ENCODE measurements around the gene ZEB1.

The ZEB1 gene

DNA sequence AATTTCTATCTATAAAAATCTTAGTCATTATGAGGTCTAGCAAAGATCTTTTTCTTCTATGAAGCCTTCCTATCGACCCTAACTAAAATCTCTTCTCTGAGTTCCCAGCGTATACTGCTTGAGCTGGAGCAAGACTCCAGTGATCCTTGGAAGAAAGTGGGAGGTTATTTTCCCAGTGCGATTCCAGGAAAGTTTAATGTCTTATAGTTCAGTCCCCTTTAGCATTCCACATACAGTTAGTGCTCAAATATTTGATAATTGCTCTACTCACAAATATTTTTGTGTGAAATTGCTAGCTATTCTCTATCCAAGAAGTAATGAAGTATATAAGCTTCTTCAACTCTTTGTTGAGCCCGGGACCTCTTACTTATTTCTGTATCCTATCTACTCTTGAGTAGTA, 47.7 kb downstream of the ZEB1 start (continued):
- TF ChIP-seq ZSCAN16 (tag by site-specific recombination; IDR thresholded peaks at IDR 0.05) (no peak), ZNF701 (tag by site-specific recombination; IDR thresholded peaks at IDR 0.05) (no peak), ZNF837 (tag by site-specific recombination; IDR thresholded peaks at IDR 0.05) (no peak), ZNF510 (tag by site-specific recombination; IDR thresholded peaks at IDR 0.05; ENCODE audit: insufficient replicate concordance) (no peak), ZNF175 (tag by site-specific recombination; IDR thresholded peaks at IDR 0.05) (no peak), ZNF2 (tag by site-specific recombination; IDR thresholded peaks at IDR 0.05) (no peak)
- TF ChIP-seq, protein P1, sequence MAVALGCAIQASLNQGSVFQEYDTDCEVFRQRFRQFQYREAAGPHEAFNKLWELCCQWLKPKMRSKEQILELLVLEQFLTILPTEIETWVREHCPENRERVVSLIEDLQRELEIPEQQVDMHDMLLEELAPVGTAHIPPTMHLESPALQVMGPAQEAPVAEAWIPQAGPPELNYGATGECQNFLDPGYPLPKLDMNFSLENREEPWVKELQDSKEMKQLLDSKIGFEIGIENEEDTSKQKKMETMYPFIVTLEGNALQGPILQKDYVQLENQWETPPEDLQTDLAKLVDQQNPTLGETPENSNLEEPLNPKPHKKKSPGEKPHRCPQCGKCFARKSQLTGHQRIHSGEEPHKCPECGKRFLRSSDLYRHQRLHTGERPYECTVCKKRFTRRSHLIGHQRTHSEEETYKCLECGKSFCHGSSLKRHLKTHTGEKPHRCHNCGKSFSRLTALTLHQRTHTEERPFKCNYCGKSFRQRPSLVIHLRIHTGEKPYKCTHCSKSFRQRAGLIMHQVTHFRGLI (tag by site-specific recombination; IDR thresholded peaks at IDR 0.05): no peak
- TF ChIP-seq, protein P2, sequence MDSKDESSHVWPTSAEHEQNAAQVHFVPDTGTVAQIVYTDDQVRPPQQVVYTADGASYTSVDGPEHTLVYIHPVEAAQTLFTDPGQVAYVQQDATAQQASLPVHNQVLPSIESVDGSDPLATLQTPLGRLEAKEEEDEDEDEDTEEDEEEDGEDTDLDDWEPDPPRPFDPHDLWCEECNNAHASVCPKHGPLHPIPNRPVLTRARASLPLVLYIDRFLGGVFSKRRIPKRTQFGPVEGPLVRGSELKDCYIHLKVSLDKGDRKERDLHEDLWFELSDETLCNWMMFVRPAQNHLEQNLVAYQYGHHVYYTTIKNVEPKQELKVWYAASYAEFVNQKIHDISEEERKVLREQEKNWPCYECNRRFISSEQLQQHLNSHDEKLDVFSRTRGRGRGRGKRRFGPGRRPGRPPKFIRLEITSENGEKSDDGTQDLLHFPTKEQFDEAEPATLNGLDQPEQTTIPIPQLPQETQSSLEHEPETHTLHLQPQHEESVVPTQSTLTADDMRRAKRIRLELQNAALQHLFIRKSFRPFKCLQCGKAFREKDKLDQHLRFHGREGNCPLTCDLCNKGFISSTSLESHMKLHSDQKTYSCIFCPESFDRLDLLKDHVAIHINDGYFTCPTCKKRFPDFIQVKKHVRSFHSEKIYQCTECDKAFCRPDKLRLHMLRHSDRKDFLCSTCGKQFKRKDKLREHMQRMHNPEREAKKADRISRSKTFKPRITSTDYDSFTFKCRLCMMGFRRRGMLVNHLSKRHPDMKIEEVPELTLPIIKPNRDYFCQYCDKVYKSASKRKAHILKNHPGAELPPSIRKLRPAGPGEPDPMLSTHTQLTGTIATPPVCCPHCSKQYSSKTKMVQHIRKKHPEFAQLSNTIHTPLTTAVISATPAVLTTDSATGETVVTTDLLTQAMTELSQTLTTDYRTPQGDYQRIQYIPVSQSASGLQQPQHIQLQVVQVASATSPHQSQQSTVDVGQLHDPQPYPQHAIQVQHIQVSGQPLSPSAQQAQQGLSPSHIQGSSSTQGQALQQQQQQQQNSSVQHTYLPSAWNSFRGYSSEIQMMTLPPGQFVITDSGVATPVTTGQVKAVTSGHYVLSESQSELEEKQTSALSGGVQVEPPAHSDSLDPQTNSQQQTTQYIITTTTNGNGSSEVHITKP (tag by site-specific recombination; IDR thresholded peaks at IDR 0.05): no peak

DNA sequence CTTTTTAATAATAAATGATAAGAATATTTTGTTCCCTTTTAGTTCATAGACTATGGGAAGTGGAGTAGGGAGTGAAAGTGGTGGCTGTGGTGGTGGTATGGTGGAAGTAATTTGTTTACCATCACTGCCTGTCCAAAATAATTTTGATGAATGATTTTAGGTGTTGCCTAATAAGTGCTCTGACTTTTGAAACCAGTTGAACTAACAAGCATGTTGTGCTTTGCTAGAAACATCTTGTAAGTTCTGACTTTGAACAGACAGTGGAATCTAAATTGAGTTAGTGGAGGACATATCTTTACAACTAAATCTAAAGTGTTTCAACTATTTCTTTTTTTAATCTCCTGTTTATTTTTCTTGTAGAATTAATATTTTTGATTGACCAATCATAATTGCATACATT, 49.7 kb downstream of the ZEB1 start:
- POLR2A ChIA-PET: no interaction called here

More for the DNA sequence above, 49.7 kb downstream of the ZEB1 start:
- TF ChIP-seq, protein P3, sequence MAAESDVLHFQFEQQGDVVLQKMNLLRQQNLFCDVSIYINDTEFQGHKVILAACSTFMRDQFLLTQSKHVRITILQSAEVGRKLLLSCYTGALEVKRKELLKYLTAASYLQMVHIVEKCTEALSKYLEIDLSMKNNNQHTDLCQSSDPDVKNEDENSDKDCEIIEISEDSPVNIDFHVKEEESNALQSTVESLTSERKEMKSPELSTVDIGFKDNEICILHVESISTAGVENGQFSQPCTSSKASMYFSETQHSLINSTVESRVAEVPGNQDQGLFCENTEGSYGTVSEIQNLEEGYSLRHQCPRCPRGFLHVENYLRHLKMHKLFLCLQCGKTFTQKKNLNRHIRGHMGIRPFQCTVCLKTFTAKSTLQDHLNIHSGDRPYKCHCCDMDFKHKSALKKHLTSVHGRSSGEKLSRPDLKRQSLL (tag by site-specific recombination; IDR thresholded peaks at IDR 0.05): no peak
- TF ChIP-seq ZNF785 (tag by site-specific recombination; IDR thresholded peaks at IDR 0.05): no peak
- no peak for TF ChIP-seq ZNF248 (tag by site-specific recombination; IDR thresholded peaks at IDR 0.05)
- no peak for TF ChIP-seq ZNF707 (tag by site-specific recombination; IDR thresholded peaks at IDR 0.05)
- TF ChIP-seq ZNF654 (tag by site-specific recombination; IDR thresholded peaks at IDR 0.05; ENCODE audit: low read depth): no peak
- TF ChIP-seq OSR2 (tag by site-specific recombination; IDR thresholded peaks at IDR 0.05): no peak
- no peak for TF ChIP-seq ZBTB17 (tag by site-specific recombination; IDR thresholded peaks at IDR 0.05)
- TF ChIP-seq ZNF777 (tag by site-specific recombination; IDR thresholded peaks at IDR 0.05; ENCODE audit: borderline replicate concordance): no peak
- TF ChIP-seq MYNN (tag by site-specific recombination; IDR thresholded peaks at IDR 0.05; ENCODE audit: borderline replicate concordance): no peak
- TF ChIP-seq ZNF837 (tag by site-specific recombination; IDR thresholded peaks at IDR 0.05): no peak
- TF ChIP-seq BCL11B (tag by site-specific recombination; IDR thresholded peaks at IDR 0.05; ENCODE audit: low read depth): no peak
- TF ChIP-seq ZNF138 (tag by site-specific recombination; IDR thresholded peaks at IDR 0.05; ENCODE audit: borderline replicate concordance): no peak
- no peak for TF ChIP-seq MZF1 (tag by site-specific recombination; IDR thresholded peaks at IDR 0.05; ENCODE audit: borderline replicate concordance)
- no peak for TF ChIP-seq GLI2 (tag by site-specific recombination; IDR thresholded peaks at IDR 0.05; ENCODE audit: borderline replicate concordance, low read depth)
- no peak for TF ChIP-seq ZNF514 (tag by site-specific recombination; IDR thresholded peaks at IDR 0.05)
- no peak for TF ChIP-seq ZNF792 (tag by site-specific recombination; IDR thresholded peaks at IDR 0.05)
- TF ChIP-seq ZNF670 (tag by site-specific recombination; IDR thresholded peaks at IDR 0.05; ENCODE audit: low read depth): no peak
- TF ChIP-seq ZSCAN16 (tag by site-specific recombination; IDR thresholded peaks at IDR 0.05): no peak
- no peak for TF ChIP-seq KLF9 (tag by site-specific recombination; IDR thresholded peaks at IDR 0.05; ENCODE audit: low read depth)
- TF ChIP-seq, protein P4, sequence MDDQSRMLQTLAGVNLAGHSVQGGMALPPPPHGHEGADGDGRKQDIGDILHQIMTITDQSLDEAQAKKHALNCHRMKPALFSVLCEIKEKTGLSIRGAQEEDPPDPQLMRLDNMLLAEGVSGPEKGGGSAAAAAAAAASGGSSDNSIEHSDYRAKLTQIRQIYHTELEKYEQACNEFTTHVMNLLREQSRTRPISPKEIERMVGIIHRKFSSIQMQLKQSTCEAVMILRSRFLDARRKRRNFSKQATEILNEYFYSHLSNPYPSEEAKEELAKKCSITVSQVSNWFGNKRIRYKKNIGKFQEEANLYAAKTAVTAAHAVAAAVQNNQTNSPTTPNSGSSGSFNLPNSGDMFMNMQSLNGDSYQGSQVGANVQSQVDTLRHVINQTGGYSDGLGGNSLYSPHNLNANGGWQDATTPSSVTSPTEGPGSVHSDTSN (CRISPR knock-in tag; IDR thresholded peaks at IDR 0.05): no peak
- Histone ChIP-seq H3K27ac (ENCODE audit: extremely low read depth, low read depth, low read length) (no peak overlapping the region), H3K4me3 (ENCODE audit: low read depth, low read length) (no peak overlapping the region), H3K4me1 (ENCODE audit: control insufficient read depth, insufficient read depth, low read length) (peaks cover 8% of the 10 kb centered on the region; the same call in 1 of the 2 replicates), H3K36me3 (ENCODE audit: control insufficient read depth in 2 of 2, insufficient read depth in 1 of 2, low read length in 2 of 2) (no peaks in the 10 kb centered on the region), H3K9me3 (ENCODE audit: control insufficient read depth, insufficient read depth, low read depth, low read length) (no peaks in the 10 kb centered on the region)
- CTCF ChIA-PET: no interaction called here

All from HEK293 (cell line).